Measurements from ENCODE around the gene UBE4B.

DNA sequence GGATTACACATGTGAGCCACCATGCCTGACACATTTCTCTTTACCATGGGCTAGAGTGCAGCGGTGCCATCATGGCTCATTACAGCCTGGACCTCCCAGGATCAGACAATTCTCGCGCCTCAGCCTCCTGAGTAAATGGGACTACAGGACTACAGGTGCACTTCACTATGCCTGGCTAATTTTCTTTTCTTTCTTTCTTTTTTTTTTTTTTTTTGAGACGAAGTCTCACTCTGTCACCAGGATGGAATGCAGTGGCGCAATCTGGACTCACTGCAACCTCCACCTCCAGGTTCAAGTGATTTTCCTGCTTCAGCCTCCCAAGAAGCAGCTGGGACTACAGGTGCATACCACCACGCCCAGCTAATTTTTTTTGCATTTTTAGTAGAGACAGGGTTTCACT lies 162.8 kb downstream of the UBE4B start:
- TF ChIP-seq, protein P1, sequence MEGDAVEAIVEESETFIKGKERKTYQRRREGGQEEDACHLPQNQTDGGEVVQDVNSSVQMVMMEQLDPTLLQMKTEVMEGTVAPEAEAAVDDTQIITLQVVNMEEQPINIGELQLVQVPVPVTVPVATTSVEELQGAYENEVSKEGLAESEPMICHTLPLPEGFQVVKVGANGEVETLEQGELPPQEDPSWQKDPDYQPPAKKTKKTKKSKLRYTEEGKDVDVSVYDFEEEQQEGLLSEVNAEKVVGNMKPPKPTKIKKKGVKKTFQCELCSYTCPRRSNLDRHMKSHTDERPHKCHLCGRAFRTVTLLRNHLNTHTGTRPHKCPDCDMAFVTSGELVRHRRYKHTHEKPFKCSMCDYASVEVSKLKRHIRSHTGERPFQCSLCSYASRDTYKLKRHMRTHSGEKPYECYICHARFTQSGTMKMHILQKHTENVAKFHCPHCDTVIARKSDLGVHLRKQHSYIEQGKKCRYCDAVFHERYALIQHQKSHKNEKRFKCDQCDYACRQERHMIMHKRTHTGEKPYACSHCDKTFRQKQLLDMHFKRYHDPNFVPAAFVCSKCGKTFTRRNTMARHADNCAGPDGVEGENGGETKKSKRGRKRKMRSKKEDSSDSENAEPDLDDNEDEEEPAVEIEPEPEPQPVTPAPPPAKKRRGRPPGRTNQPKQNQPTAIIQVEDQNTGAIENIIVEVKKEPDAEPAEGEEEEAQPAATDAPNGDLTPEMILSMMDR (IDR thresholded peaks at IDR 0.05; ENCODE audit: low read depth, low read length) = no peak
- TF ChIP-seq EZH2phosphoT487 (IDR thresholded peaks at IDR 0.05; ENCODE audit: low read depth) = no peak

Data from OCI-LY3 (cell line).